Measurements from ENCODE around the gene MCRS1. TPM values are rescaled to one million over a fixed set of nuclear protein-coding genes. Genes with fewer than 3 reads are reported as not detected.

Gene MCRS1
- total and polyA plus RNA-seq, 2 donors (not counting 3 experiments of a cell fraction or from before 2014, with no cell fraction given): 71.1 to 99.3 TPM

GRCh38 chr12:49588281-49588680, 20.3 kb upstream of the MCRS1 start:
- FAIRE-seq: no peak
- no peak for DNase-seq (ENCODE audit: low read depth, low spot score)
- Histone ChIP-seq H3K9me1 (replicated peaks; ENCODE audit: control insufficient read depth, extremely low read depth, insufficient read depth, low read length) (no peaks in the 10 kb centered on the region), H4K20me1 (replicated peaks; ENCODE audit: control insufficient read depth, extremely low read depth, insufficient read depth, low read length) (no peaks in the 10 kb centered on the region), H3K9me3 (replicated peaks; ENCODE audit: control insufficient read depth, insufficient read depth, low read length) (no peaks in the 10 kb centered on the region), H3K4me2 (ENCODE audit: insufficient read depth, low read length) (no peak overlapping the region), H3K79me2 (ENCODE audit: control insufficient read depth, insufficient read depth, low read length) (no peaks in the 10 kb centered on the region), H3K9ac (replicated peaks; ENCODE audit: extremely low read depth, insufficient read depth, low read length) (no peak overlapping the region), H3K4me3 (replicated peaks in 1 of 3; ENCODE audit: insufficient read depth in 1 of 3, low read depth in 1 of 3, low read length in 3 of 3) (no peak overlapping the region), H2AFZ (ENCODE audit: low read depth, low read length) (no peak overlapping the region), H3K4me1 (ENCODE audit: control insufficient read depth, extremely low read depth, insufficient read depth, low read length) (no peaks in the 10 kb centered on the region), H3K27ac (ENCODE audit: insufficient read depth, low read depth, low read length) (no peak overlapping the region), H3K36me3 (ENCODE audit: control insufficient read depth in 2 of 2, extremely low read depth in 1 of 2, insufficient read depth in 2 of 2, low read length in 2 of 2) (no peaks in the 10 kb centered on the region), H3K27me3 (ENCODE audit: control insufficient read depth in 2 of 2, insufficient read depth in 2 of 2, low read length in 2 of 2) (no peaks in the 10 kb centered on the region)
- no TSS peak for BruUV-seq (replicated peaks)
- intact Hi-C loops (cut with micrococcal nuclease) (no loop called here), dilution Hi-C loops (cut with MboI; ENCODE audit: extremely low pct_ligation_motif_present, low sequenced_read_pairs) (no loop called here)
- TF ChIP-seq FOS (IDR thresholded peaks at IDR 0.05; ENCODE audit: borderline replicate concordance, insufficient read depth, low read length) (no peak), GATA2 (IDR thresholded peaks at IDR 0.05; ENCODE audit: insufficient read depth, insufficient read length, low read depth, low read length) (no peak), POLR2AphosphoS5 (IDR thresholded peaks at IDR 0.05; ENCODE audit: insufficient read depth, low read depth, low read length) (no peak), JUN (IDR thresholded peaks at IDR 0.05; ENCODE audit: borderline replicate concordance, insufficient read depth, insufficient read length, low read depth) (no peak), EZH2 (IDR thresholded peaks at IDR 0.05; ENCODE audit: borderline replicate concordance, low read depth, low read length, severe bottlenecking) (no peak), MYC (IDR thresholded peaks at IDR 0.05; ENCODE audit: low read depth, low read length) (no peak), POLR2A (IDR thresholded peaks at IDR 0.05; ENCODE audit: low read depth, low read length) (no peak), MAX (IDR thresholded peaks at IDR 0.05; ENCODE audit: insufficient read depth, insufficient read length) (no peak)
- TF ChIP-seq, protein P1, sequence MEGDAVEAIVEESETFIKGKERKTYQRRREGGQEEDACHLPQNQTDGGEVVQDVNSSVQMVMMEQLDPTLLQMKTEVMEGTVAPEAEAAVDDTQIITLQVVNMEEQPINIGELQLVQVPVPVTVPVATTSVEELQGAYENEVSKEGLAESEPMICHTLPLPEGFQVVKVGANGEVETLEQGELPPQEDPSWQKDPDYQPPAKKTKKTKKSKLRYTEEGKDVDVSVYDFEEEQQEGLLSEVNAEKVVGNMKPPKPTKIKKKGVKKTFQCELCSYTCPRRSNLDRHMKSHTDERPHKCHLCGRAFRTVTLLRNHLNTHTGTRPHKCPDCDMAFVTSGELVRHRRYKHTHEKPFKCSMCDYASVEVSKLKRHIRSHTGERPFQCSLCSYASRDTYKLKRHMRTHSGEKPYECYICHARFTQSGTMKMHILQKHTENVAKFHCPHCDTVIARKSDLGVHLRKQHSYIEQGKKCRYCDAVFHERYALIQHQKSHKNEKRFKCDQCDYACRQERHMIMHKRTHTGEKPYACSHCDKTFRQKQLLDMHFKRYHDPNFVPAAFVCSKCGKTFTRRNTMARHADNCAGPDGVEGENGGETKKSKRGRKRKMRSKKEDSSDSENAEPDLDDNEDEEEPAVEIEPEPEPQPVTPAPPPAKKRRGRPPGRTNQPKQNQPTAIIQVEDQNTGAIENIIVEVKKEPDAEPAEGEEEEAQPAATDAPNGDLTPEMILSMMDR (IDR thresholded peaks at IDR 0.05; ENCODE audit: extremely low read depth in 1 of 2, insufficient read depth in 1 of 2, low read depth in 1 of 2, low read length in 2 of 2): no peak
- ChIA-PET CTCF (interaction anchor here (0.7 to 1.6 kb wide), 4 partner anchors 8 to 241 kb away, joined by 3 to 7 read pairs (median 4); no protein-coding TSS in a partner anchor), POLR2A (no interaction called here)
